Stomach (tissue), 4 donors: ENCODE measurements around the gene GEMIN5.

Experiments
- EP300 ChIP-seq: sonication (generic); formaldehyde crosslinking; IDR thresholded peaks from one replicate; pipeline ENCODE4 v1.6.1; 2017; ENCODE audit warnings: antibody characterized with exemption
- TF ChIP-seq, protein P1 (sequence below), 7 experiments: fragments of 450-650 bp in 4 of 7; fragments of 200-600 bp in 3 of 7; sonication (generic) in 3 of 7; IDR thresholded peaks; one replicate each; pipeline ENCODE4 v1.5.1; 2016 to 2019; ENCODE audit warnings: antibody characterized with exemption in 7 of 7, control low read depth in 2 of 7, mild to moderate bottlenecking in 1 of 7

- TF ChIP-seq, protein P1, sequence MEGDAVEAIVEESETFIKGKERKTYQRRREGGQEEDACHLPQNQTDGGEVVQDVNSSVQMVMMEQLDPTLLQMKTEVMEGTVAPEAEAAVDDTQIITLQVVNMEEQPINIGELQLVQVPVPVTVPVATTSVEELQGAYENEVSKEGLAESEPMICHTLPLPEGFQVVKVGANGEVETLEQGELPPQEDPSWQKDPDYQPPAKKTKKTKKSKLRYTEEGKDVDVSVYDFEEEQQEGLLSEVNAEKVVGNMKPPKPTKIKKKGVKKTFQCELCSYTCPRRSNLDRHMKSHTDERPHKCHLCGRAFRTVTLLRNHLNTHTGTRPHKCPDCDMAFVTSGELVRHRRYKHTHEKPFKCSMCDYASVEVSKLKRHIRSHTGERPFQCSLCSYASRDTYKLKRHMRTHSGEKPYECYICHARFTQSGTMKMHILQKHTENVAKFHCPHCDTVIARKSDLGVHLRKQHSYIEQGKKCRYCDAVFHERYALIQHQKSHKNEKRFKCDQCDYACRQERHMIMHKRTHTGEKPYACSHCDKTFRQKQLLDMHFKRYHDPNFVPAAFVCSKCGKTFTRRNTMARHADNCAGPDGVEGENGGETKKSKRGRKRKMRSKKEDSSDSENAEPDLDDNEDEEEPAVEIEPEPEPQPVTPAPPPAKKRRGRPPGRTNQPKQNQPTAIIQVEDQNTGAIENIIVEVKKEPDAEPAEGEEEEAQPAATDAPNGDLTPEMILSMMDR (IDR thresholded peaks at IDR 0.05), result no peak
- TF ChIP-seq EP300, result no peak
These were observed 79.6 kb downstream of the GEMIN5 start, which contains the start of gene CNOT8 for GRCh38 chr5:154858297-154858971.
